PC-9 (cell line): ENCODE measurements around the gene IMPG2. TPM values are rescaled to one million over a fixed set of nuclear protein-coding genes. Genes with fewer than 3 reads are reported as not detected.

ENCODE experiments used
- BruUV-seq: library from RNA; stranded (reverse); fragments of 400-500 nt; replicated peaks from 2 replicates; lab custom pipeline; 2021; lab: Mats Ljungman, UMichigan
- CTCF ChIA-PET: fragments of 300-600 bp; sonication (Branson Sonifier 250); formaldehyde crosslinking; loops from one replicate; lab custom pipeline; 2022; ENCODE audit warnings: antibody characterized with exemption; lab: Charles Lee
- POLR2A ChIA-PET: fragments of 300-600 bp; sonication (Branson Sonifier 250); formaldehyde crosslinking; loops from one replicate; lab custom pipeline; 2022; ENCODE audit warnings: antibody characterized with exemption; ENCODE audit not compliant: unreplicated experiment; lab: Charles Lee
- DNase-seq, 2 experiments: peaks; one replicate each; pipeline versions ENCODE4 v3.0.0 to v3.0.0-alpha.2; 2015 to 2022; ENCODE audit warnings: mixed read lengths in 1 of 2
- H2AFZ ChIP-seq: fragments of 200-600 bp; sonication (generic); 2 replicates; pipeline ENCODE4 v1.8.1; 2017; ENCODE audit warnings: antibody characterized with exemption
- H3F3A ChIP-seq: fragments of 200-600 bp; sonication (generic); 2 replicates; pipeline ENCODE4 v1.8.1; 2017; ENCODE audit warnings: antibody characterized with exemption, mild to moderate bottlenecking, low read depth; ENCODE audit not compliant: insufficient read depth
- H3K27ac ChIP-seq: fragments of 200-600 bp; sonication (generic); 2 replicates; pipeline ENCODE4 v1.6.1; 2016; ENCODE audit warnings: mixed run types
- H3K27me3 ChIP-seq: fragments of 200-600 bp; sonication (generic); 2 replicates; pipeline ENCODE4 v1.6.1; 2016; ENCODE audit warnings: low read depth, mixed run types; ENCODE audit not compliant: insufficient read depth
- H3K36me3 ChIP-seq: fragments of 200-600 bp; sonication (generic); 2 replicates; pipeline ENCODE4 v1.6.1; 2016; ENCODE audit warnings: low read depth, mixed run types
- H3K4me1 ChIP-seq: fragments of 200-600 bp; sonication (generic); replicated peaks from 2 replicates; pipeline ENCODE4 v1.6.1; 2016; ENCODE audit warnings: mixed run types; ENCODE audit not compliant: insufficient read depth
- H3K4me2 ChIP-seq: fragments of 200-600 bp; sonication (generic); 2 replicates; pipeline ENCODE4 v1.6.1; 2017; ENCODE audit warnings: mixed run types
- H3K4me3 ChIP-seq: fragments of 200-600 bp; sonication (generic); 2 replicates; pipeline ENCODE4 v1.6.1; 2016; ENCODE audit warnings: mixed run types
- H3K79me2 ChIP-seq: fragments of 200-600 bp; sonication (generic); 2 replicates; pipeline ENCODE4 v1.6.1; 2017; ENCODE audit warnings: low read depth, mixed run types
- H3K9me2 ChIP-seq: fragments of 200-600 bp; sonication (generic); 2 replicates; pipeline ENCODE4 v1.8.1; 2017; ENCODE audit warnings: mild to moderate bottlenecking; ENCODE audit not compliant: insufficient read depth
- H3K9me3 ChIP-seq: fragments of 200-600 bp; sonication (generic); 2 replicates; pipeline ENCODE4 v1.8.1; 2016; ENCODE audit warnings: low read depth; ENCODE audit not compliant: insufficient read depth
- H4K20me1 ChIP-seq: fragments of 200-600 bp; sonication (generic); 2 replicates; pipeline ENCODE4 v1.8.1; 2017; ENCODE audit not compliant: insufficient read depth
- EZH2 ChIP-seq: fragments of 200-600 bp; sonication (generic); IDR thresholded peaks from 2 replicates; pipeline ENCODE4 v1.8.0; 2017; ENCODE audit warnings: antibody characterized with exemption, low read depth
- intact Hi-C: fragments of 100-400 bp; cut with micrococcal nuclease; formaldehyde crosslinking; loops from one replicate; pipeline ENCODE4 v1.10.0; 2022; ENCODE audit not compliant: unreplicated experiment
- total RNA-seq: library from RNA; stranded (reverse); gene quantifications from 2 replicates; pipeline ENCODE4 v1.2.3, GENCODE V29; 2021
- TF ChIP-seq, protein P1 (sequence below): fragments of 200-600 bp; sonication (generic); conservative IDR thresholded peaks from 2 replicates; pipeline ENCODE4 v1.6.1; 2017; ENCODE audit warnings: mixed run types, antibody characterized with exemption, mild to moderate bottlenecking, moderate library complexity

The IMPG2 gene
- total RNA-seq, 1 experiment from 2014 or later: 0.11 TPM

DNA sequence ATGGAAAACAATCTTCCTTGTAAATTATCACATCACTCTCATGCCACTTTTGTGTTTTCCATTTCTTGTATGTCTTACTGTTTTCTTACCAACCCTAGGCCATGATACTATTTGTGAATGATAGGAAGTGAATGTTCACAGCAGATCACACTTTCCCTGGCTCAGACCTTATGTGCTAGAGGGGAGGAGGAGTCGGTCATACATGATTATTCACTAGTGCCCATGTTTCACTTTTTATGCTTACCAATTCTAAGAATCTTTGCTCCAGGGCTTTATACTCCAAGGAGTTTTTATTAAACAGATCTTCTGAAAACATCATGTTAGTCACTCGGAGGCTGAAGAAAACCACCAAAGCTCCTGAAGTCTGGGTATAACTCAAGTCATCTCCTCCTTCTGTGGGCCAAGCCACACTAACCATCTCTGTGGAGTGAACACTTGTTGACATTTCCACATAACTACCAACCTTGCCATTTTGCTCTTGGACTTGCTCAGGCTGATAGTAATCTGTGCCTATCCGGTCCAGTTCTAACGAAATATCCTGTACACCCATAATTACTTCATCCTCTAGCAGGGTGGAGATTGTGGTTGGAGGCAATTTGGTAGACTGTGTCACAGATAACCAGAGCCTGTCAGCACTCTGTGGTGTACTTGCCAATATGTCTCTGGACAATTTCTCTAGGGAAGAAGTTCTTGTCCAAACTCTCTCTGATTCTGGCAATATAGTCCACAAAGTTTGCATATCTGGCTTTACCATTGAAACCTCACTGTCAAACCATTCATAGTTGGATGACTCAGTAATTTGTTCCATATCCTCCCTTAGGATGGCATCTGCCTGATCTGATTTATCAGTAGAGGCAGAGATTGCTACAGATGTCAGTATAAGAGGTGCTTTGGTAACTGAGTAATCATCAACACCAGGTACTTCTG lies 76.8 kb downstream of the IMPG2 start:
- Histone ChIP-seq H3K4me3 (no peak overlapping the region), H3K9me2 (no peaks in the 10 kb centered on the region), H2AFZ (no peak overlapping the region), H3K9me3 (no peaks in the 10 kb centered on the region), H3K27me3 (no peaks in the 10 kb centered on the region), H3K27ac (no peak overlapping the region), H4K20me1 (no peaks in the 10 kb centered on the region), H3F3A (no peaks in the 10 kb centered on the region), H3K36me3 (no peaks in the 10 kb centered on the region), H3K4me2 (no peak overlapping the region), H3K4me1 (no peaks in the 10 kb centered on the region), H3K79me2 (no peaks in the 10 kb centered on the region)
- ChIA-PET POLR2A (no interaction called here), CTCF (no interaction called here)
- BruUV-seq: no TSS peak
- intact Hi-C loops: no loop called here
- no peak for TF ChIP-seq EZH2
- TF ChIP-seq, protein P1, sequence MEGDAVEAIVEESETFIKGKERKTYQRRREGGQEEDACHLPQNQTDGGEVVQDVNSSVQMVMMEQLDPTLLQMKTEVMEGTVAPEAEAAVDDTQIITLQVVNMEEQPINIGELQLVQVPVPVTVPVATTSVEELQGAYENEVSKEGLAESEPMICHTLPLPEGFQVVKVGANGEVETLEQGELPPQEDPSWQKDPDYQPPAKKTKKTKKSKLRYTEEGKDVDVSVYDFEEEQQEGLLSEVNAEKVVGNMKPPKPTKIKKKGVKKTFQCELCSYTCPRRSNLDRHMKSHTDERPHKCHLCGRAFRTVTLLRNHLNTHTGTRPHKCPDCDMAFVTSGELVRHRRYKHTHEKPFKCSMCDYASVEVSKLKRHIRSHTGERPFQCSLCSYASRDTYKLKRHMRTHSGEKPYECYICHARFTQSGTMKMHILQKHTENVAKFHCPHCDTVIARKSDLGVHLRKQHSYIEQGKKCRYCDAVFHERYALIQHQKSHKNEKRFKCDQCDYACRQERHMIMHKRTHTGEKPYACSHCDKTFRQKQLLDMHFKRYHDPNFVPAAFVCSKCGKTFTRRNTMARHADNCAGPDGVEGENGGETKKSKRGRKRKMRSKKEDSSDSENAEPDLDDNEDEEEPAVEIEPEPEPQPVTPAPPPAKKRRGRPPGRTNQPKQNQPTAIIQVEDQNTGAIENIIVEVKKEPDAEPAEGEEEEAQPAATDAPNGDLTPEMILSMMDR: no peak
- DNase-seq: no peak

GRCh38 chr3:101240719-101241399 lies 79.5 kb downstream of the IMPG2 start:
- no peaks in the 10 kb centered on the region for H4K20me1 ChIP-seq
- no peak overlapping the region for H3K4me2 ChIP-seq
- ChIA-PET POLR2A (no interaction called here), CTCF (interaction anchor here (0.5 kb wide), 1 partner anchor 392 kb away, joined by 3 read pairs; no protein-coding TSS in a partner anchor)
- H3K4me1 ChIP-seq: no peaks in the 10 kb centered on the region
- intact Hi-C loops: no loop called here
- H3K27ac ChIP-seq: no peak overlapping the region
- no peaks in the 10 kb centered on the region for H3K9me2 ChIP-seq
- no peak overlapping the region for H2AFZ ChIP-seq
- no peak for DNase-seq
- BruUV-seq: no TSS peak
- no peaks in the 10 kb centered on the region for H3F3A ChIP-seq
- no peaks in the 10 kb centered on the region; the same call in 1 of the 2 replicates for H3K27me3 ChIP-seq
- no peak overlapping the region for H3K4me3 ChIP-seq
- no peaks in the 10 kb centered on the region for H3K79me2 ChIP-seq
- no peaks in the 10 kb centered on the region for H3K36me3 ChIP-seq
- H3K9me3 ChIP-seq: no peaks in the 10 kb centered on the region
- TF ChIP-seq EZH2: no peak
- TF ChIP-seq, protein P1: no peak

DNA sequence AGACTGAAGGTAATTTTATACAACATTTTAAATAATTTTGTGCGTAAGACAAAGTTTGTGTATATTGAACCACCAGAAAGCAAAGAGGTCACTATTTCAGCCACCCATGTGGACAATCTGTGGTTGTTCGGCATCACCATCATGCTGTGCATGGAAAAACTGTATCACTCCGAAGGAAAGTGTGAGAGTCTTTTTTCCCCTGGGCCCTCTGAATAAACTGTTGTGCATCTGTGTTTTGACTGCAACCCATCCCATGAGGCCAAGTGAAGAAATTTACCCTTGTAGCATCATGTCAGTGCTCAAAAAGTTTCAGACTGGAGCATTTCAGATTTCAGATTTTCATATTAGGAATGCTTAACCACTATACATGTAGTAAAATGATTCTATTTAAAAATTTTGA lies 85.3 kb downstream of the IMPG2 start:
- Histone ChIP-seq H3K4me2 (no peak overlapping the region), H3K9me2 (no peaks in the 10 kb centered on the region), H4K20me1 (no peaks in the 10 kb centered on the region), H2AFZ (no peak overlapping the region), H3K4me3 (no peak overlapping the region), H3K27ac (no peak overlapping the region), H3K27me3 (no peaks in the 10 kb centered on the region; the same call in 1 of the 2 replicates), H3K79me2 (no peaks in the 10 kb centered on the region), H3K9me3 (no peaks in the 10 kb centered on the region), H3K4me1 (no peaks in the 10 kb centered on the region), H3K36me3 (no peaks in the 10 kb centered on the region), H3F3A (no peaks in the 10 kb centered on the region)
- TF ChIP-seq, protein P1: no peak
- no peak for TF ChIP-seq EZH2
- ChIA-PET CTCF (no interaction called here), POLR2A (no interaction called here)
- no peak for DNase-seq
- intact Hi-C loops: no loop called here
- BruUV-seq: no TSS peak
